ENCODE data around the gene CXCL3. TPM values are rescaled to one million over a fixed set of nuclear protein-coding genes. Genes with fewer than 3 reads are reported as not detected.

The CXCL3 gene
- polyA plus RNA-seq, 2 of the 4 experiments (the other 2 are of a cell fraction): 5.1 to 17.9 TPM

- TF ChIP-seq E2F6 (IDR thresholded peaks at IDR 0.05; ENCODE audit: borderline replicate concordance, low read depth): no peak
- peak; percentile 87 for TF ChIP-seq FOSL2 (IDR thresholded peaks at IDR 0.05)
- TF ChIP-seq FOSL2 (CRISPR knock-in tag; IDR thresholded peaks at IDR 0.05): peak; percentile 98
- TF ChIP-seq ELK1 (IDR thresholded peaks at IDR 0.05; ENCODE audit: low read depth, low read length): no peak
- TF ChIP-seq NR3C1 (IDR thresholded peaks at IDR 0.05): no peak
- peak; percentile 74 to 76; a peak in 3 of 5 replicates for TF ChIP-seq EP300 (IDR thresholded peaks at IDR 0.05)
- no peak for TF ChIP-seq NFE2L2 (conservative IDR thresholded peaks at IDR 0.05; ENCODE audit: low read length)
- peak in 1 of 2 experiments; percentile 43; a peak in 1 of 5 replicates for TF ChIP-seq JUN (IDR thresholded peaks at IDR 0.05)
- TF ChIP-seq ZFP36 (IDR thresholded peaks at IDR 0.05; ENCODE audit: borderline replicate concordance, partially characterized antibody): no peak
- no peak for TF ChIP-seq GATA3 (IDR thresholded peaks at IDR 0.05; ENCODE audit: borderline replicate concordance)
- TF ChIP-seq KDM5A (IDR thresholded peaks at IDR 0.05): no peak
- no peak for TF ChIP-seq PHF8 (IDR thresholded peaks at IDR 0.05; ENCODE audit: borderline replicate concordance, low read depth)
- TF ChIP-seq ZNF302 (CRISPR knock-in tag; IDR thresholded peaks at IDR 0.05): no peak
These were observed 18.5 kb upstream of the CXCL3 start (continued) for GRCh38 chr4:74056858-74057562.

GRCh38 chr4:74056114-74056857 lies 17.8 kb upstream of the CXCL3 start:
- Histone ChIP-seq H3K9me3 (peaks cover 3% of the 10 kb centered on the region; the same call in 1 of the 3 replicates), H3K4me3 (no peak overlapping the region), H3K27ac (peak overlapping the region; percentile 85 to 87), H3K4me1 (peaks cover 29% of the 10 kb centered on the region), H3K4me2 (peak overlapping the region; percentile 43)
- WGBS (ENCODE audit: missing lambda C conversion rate): 37% methylated on average over 1 of the region's 1 CpG
- peak; percentile 22 to 71 for DNase-seq (ENCODE audit: low read depth in 1 of 2, low spot score in 1 of 2)
- ATAC-seq: peak; percentile 59 to 74; a peak in 3 of 6 replicates
- no peak for FAIRE-seq
- CTCF ChIA-PET: interaction anchor here (0.6 to 2.9 kb wide), 7 partner anchors 12 to 149 kb away, joined by 3 to 17 read pairs (median 5); partner anchors contain the start of genes CXCL2, CXCL3 and CXCL5
- POLR2A ChIA-PET: interaction anchor here (1.1 to 1.9 kb wide), 4 partner anchors 17 to 58 kb away, joined by 3 to 16 read pairs (median 6); partner anchors contain the start of genes CXCL2, CXCL3 and CXCL5
- TF ChIP-seq BCL3 (IDR thresholded peaks at IDR 0.05) (no peak), ATOH8 (CRISPR knock-in tag; IDR thresholded peaks at IDR 0.05; ENCODE audit: low read depth) (no peak; the same call in 1 of the 2 replicates), PHF8 (IDR thresholded peaks at IDR 0.05; ENCODE audit: borderline replicate concordance, low read depth) (no peak), EHMT2 (IDR thresholded peaks at IDR 0.05; ENCODE audit: low read depth) (no peak), MAFK (IDR thresholded peaks at IDR 0.05; ENCODE audit: partially characterized antibody) (peak; percentile 100), ESRRA (IDR thresholded peaks at IDR 0.05; ENCODE audit: borderline replicate concordance, low read length) (no peak), TP53 (CRISPR knock-in tag; IDR thresholded peaks at IDR 0.05) (no peak), RNF2 (IDR thresholded peaks at IDR 0.05; ENCODE audit: borderline replicate concordance, low read depth) (no peak), SREBF2 (IDR thresholded peaks at IDR 0.05) (no peak), GATA3 (IDR thresholded peaks at IDR 0.05; ENCODE audit: borderline replicate concordance) (no peak), RAD21 (conservative IDR thresholded peaks at IDR 0.05 in 1 of 2, IDR thresholded peaks at IDR 0.05 in 1 of 2) (peak in 1 of 2 experiments; percentile 22; a peak in 2 of 5 replicates), HDAC2 (IDR thresholded peaks at IDR 0.05) (no peak), HMGXB4 (CRISPR knock-in tag; IDR thresholded peaks at IDR 0.05; ENCODE audit: borderline replicate concordance) (no peak), SMC3 (IDR thresholded peaks at IDR 0.05) (no peak), E2F6 (IDR thresholded peaks at IDR 0.05; ENCODE audit: borderline replicate concordance, low read depth) (no peak), NFE2L2 (conservative IDR thresholded peaks at IDR 0.05; ENCODE audit: low read length) (peak; percentile 66), POLR2AphosphoS2 (conservative IDR thresholded peaks at IDR 0.05; ENCODE audit: low read length) (no peak), JUN (IDR thresholded peaks at IDR 0.05) (no peak), ZC3H11A (IDR thresholded peaks at IDR 0.05) (no peak), RFX5 (IDR thresholded peaks at IDR 0.05) (no peak), POLR2A (IDR thresholded peaks at IDR 0.05; ENCODE audit: low read length) (no peak), BHLHE40 (IDR thresholded peaks at IDR 0.05; ENCODE audit: low read depth, low read length) (no peak), HEYL (CRISPR knock-in tag; IDR thresholded peaks at IDR 0.05) (no peak)
